A549 (cell line): ENCODE data around the gene GSG1L. TPM values are rescaled to one million over a fixed set of nuclear protein-coding genes. Genes with fewer than 3 reads are reported as not detected.

Experiments used
- ATAC-seq, 2 experiments: fragments of 200-7000 bp in 1 of 2; fragments of >200 bp in 1 of 2; cut with Nextera tagmentation in 1 of 2; cut with Tn5 transposase in 1 of 2; 3 replicates each; pipeline versions ENCODE4 v1.8.0 to v1.9.1; 2018 to 2020; ENCODE audit warnings: mild to moderate bottlenecking in 1 of 2, moderate library complexity in 1 of 2
- CTCF ChIA-PET: fragments of 300-600 bp; sonication (Branson Sonifier 250); formaldehyde crosslinking; extraction: SDS; loops from one replicate; lab custom pipeline; 2021; ENCODE audit warnings: antibody characterized with exemption, inconsistent platforms; lab: Yijun Ruan, JAX
- POLR2A ChIA-PET: fragments of 350-600 bp; formaldehyde crosslinking; extraction: SDS; loops from one replicate; lab custom pipeline; 2021; ENCODE audit warnings: antibody characterized with exemption, inconsistent platforms; lab: Yijun Ruan, JAX
- DNase-seq, 2 experiments: peaks; one replicate each; pipeline versions ENCODE4 v3.0.0 to v3.0.0-alpha.2; 2011 to 2016; ENCODE audit warnings: low read depth in 1 of 2, low spot score in 1 of 2
- FAIRE-seq: peaks from 2 replicates; lab custom pipeline; 2011; peaks lifted over from hg19 to GRCh38; lab: Jason Lieb, UNC
- H3K27ac ChIP-seq, 2 experiments: fragments of >200 bp; sonication (Bioruptor Twin); formaldehyde crosslinking; 3 replicates each; pipeline ENCODE4 v1.5.1; 2016 to 2017
- H3K4me1 ChIP-seq: fragments of >200 bp; sonication (Bioruptor Twin); formaldehyde crosslinking; 3 replicates; pipeline ENCODE4 v1.6.1; 2016
- H3K4me2 ChIP-seq: fragments of >200 bp; sonication (Bioruptor Twin); formaldehyde crosslinking; 3 replicates; pipeline ENCODE4 v1.6.1; 2016
- H3K4me3 ChIP-seq: fragments of >200 bp; sonication (Bioruptor Twin); formaldehyde crosslinking; 3 replicates; pipeline ENCODE4 v1.5.1; 2016
- H3K9me3 ChIP-seq: fragments of >200 bp; sonication (Bioruptor Twin); formaldehyde crosslinking; 3 replicates; pipeline ENCODE4 v1.6.1; 2016
- CBX2 ChIP-seq: fragments of 200-600 bp; sonication (generic); IDR thresholded peaks from 2 replicates; pipeline ENCODE4 v1.6.1; 2016; ENCODE audit warnings: low read depth, mild to moderate bottlenecking, borderline replicate concordance
- CEBPB ChIP-seq, 2 experiments: fragments of >200 bp in 1 of 2; sonication (Bioruptor Twin) in 1 of 2; formaldehyde crosslinking in 1 of 2; IDR thresholded peaks; 2 replicates each; pipeline ENCODE4 v1.6.1; 2012 to 2016
- EP300 ChIP-seq, 2 experiments: fragments of >200 bp; sonication (Bioruptor Twin); formaldehyde crosslinking; IDR thresholded peaks; 2 replicates in 1 of 2; 3 replicates in 1 of 2; pipeline ENCODE4 v1.6.1; 2016 to 2017
- HOXA7 ChIP-seq: fragments of 250-450 bp; sonication (Bioruptor Pico); IDR thresholded peaks from 2 replicates; pipeline ENCODE4 v1.5.0; 2020; ENCODE audit warnings: mild to moderate bottlenecking, moderate library complexity
- JUN ChIP-seq, 2 experiments: fragments of >200 bp; sonication (Bioruptor Twin); formaldehyde crosslinking; IDR thresholded peaks; 2 replicates in 1 of 2; 3 replicates in 1 of 2; pipeline ENCODE4 v1.6.1; 2016 to 2017
- JUNB ChIP-seq: fragments of >200 bp; sonication (Bioruptor Twin); formaldehyde crosslinking; IDR thresholded peaks from 2 replicates; pipeline ENCODE4 v1.6.1; 2016
- KDM1A ChIP-seq: fragments of 200-600 bp; sonication (generic); IDR thresholded peaks from 2 replicates; pipeline ENCODE4 v1.6.1; 2016; ENCODE audit warnings: low read depth, mild to moderate bottlenecking
- MAZ ChIP-seq: fragments of 150-350 bp; IDR thresholded peaks from 2 replicates; pipeline ENCODE4 v1.6.1; 2014; ENCODE audit warnings: antibody characterized with exemption, low read depth, low read length, borderline replicate concordance
- NFE2L2 ChIP-seq: fragments of 150-350 bp; conservative IDR thresholded peaks from 2 replicates; pipeline ENCODE4 v1.6.1; 2014; ENCODE audit warnings: low read length
- NR3C1 ChIP-seq: fragments of >200 bp; sonication (Bioruptor Twin); formaldehyde crosslinking; IDR thresholded peaks from 3 replicates; pipeline ENCODE4 v1.6.1; 2017
- PHF8 ChIP-seq: fragments of 200-600 bp; sonication (generic); IDR thresholded peaks from 2 replicates; pipeline ENCODE4 v1.6.1; 2016; ENCODE audit warnings: low read depth, mild to moderate bottlenecking, antibody characterized with exemption, moderate library complexity, borderline replicate concordance
- RCOR1 ChIP-seq: fragments of 150-350 bp; IDR thresholded peaks from 2 replicates; pipeline ENCODE4 v1.6.1; 2014; ENCODE audit warnings: antibody characterized with exemption, low read length, low read depth
- SREBF2 ChIP-seq: fragments of 450-650 bp; IDR thresholded peaks from 2 replicates; pipeline ENCODE4 v1.6.1; 2014; ENCODE audit warnings: mild to moderate bottlenecking, moderate library complexity
- ZC3H11A ChIP-seq: fragments of 450-650 bp; IDR thresholded peaks from 2 replicates; pipeline ENCODE4 v1.6.1; 2014; ENCODE audit warnings: antibody characterized with exemption, mild to moderate bottlenecking
- ZFP36 ChIP-seq: fragments of 450-650 bp; IDR thresholded peaks from 2 replicates; pipeline ENCODE4 v1.6.1; 2014; ENCODE audit warnings: borderline replicate concordance; ENCODE audit not compliant: partially characterized antibody
- WGBS: methylation state at CpG from one replicate; pipeline ENCODE4 v1.1.6; 2017; ENCODE audit errors: missing lambda C conversion rate; 5-methylcytosine and 5-hydroxymethylcytosine counted together
- polyA plus RNA-seq, 4 experiments: library from polyadenylated mRNA; depleted of rRNA in 3 of 4; stranded (reverse); fragments of >200 nt; fragmentation: RNase III in 1 of 4; extraction: RNeasy Plus Mini Kit Qiagen cat#74134 plus additional on column Dnase treatment in 1 of 4; gene quantifications; 2 replicates in 3 of 4; 3 replicates in 1 of 4; pipeline ENCODE4 v1.2.3, GENCODE V29; 2011 to 2017
- TF ChIP-seq, protein P1 (sequence below): fragments of 450-650 bp; IDR thresholded peaks from 2 replicates; pipeline ENCODE4 v1.6.1; 2014; ENCODE audit warnings: antibody characterized with exemption
- TF ChIP-seq, protein P2 (sequence below): fragments of 250-450 bp; sonication (Bioruptor Pico); IDR thresholded peaks from 2 replicates; pipeline ENCODE4 v1.5.0; 2021; ENCODE audit warnings: mild to moderate bottlenecking, moderate library complexity, borderline replicate concordance
- TF ChIP-seq, protein P3 (sequence below): fragments of 200-600 bp; sonication (generic); IDR thresholded peaks from 2 replicates; pipeline ENCODE4 v1.6.1; 2016; ENCODE audit warnings: antibody characterized with exemption, mild to moderate bottlenecking, moderate library complexity
- TF ChIP-seq, protein P4 (sequence below): fragments of 150-350 bp; IDR thresholded peaks from 2 replicates; pipeline ENCODE4 v1.6.1; 2014; ENCODE audit warnings: low read depth, mild to moderate bottlenecking, low read length
- TF ChIP-seq, protein P5 (sequence below): IDR thresholded peaks from 2 replicates; pipeline ENCODE4 v1.6.1; 2012; ENCODE audit warnings: low read depth, borderline replicate concordance
- TF ChIP-seq, protein P6 (sequence below): fragments of >200 bp; sonication (Bioruptor Twin); formaldehyde crosslinking; IDR thresholded peaks from 2 replicates; pipeline ENCODE4 v1.6.1; 2016

The GSG1L gene
- polyA plus RNA-seq, 2 of the 4 experiments (the other 2 are of a cell fraction), result not detected

DNA sequence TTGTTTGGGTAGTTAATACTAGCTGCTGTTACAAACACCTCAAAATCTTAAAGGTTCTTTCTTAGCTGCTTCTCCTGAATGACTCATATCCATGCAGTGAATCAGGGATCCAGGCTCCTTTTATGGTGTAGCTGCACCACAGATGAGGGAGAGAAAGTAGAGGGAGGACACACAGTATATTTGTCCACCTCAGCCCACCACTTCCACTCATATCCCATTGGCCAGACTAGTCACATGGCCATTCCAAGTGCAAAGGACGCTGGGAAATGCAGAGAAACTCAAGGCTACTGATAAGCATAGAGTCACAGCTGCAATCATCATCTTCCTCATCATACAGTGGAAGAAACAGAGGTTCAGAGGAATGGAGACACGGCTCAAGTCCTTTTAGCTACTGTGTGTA lies 63.8 kb downstream of the GSG1L start:
- DNase-seq, result no peak
- ChIA-PET POLR2A (no interaction called here), CTCF (interaction anchor here (0.8 to 1.5 kb wide), 2 partner anchors 11 to 71 kb away, joined by 4 to 5 read pairs; no protein-coding TSS in a partner anchor)
- Histone ChIP-seq H3K27ac (no peak overlapping the region), H3K4me1 (no peaks in the 10 kb centered on the region), H3K4me3 (no peak overlapping the region), H3K9me3 (no peaks in the 10 kb centered on the region), H3K4me2 (no peak overlapping the region)
- TF ChIP-seq, protein P1, sequence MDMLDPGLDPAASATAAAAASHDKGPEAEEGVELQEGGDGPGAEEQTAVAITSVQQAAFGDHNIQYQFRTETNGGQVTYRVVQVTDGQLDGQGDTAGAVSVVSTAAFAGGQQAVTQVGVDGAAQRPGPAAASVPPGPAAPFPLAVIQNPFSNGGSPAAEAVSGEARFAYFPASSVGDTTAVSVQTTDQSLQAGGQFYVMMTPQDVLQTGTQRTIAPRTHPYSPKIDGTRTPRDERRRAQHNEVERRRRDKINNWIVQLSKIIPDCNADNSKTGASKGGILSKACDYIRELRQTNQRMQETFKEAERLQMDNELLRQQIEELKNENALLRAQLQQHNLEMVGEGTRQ, result 0 out of 2 replicates have a peak, but pooled peaks have one; percentile 8
- TF ChIP-seq, protein P2, sequence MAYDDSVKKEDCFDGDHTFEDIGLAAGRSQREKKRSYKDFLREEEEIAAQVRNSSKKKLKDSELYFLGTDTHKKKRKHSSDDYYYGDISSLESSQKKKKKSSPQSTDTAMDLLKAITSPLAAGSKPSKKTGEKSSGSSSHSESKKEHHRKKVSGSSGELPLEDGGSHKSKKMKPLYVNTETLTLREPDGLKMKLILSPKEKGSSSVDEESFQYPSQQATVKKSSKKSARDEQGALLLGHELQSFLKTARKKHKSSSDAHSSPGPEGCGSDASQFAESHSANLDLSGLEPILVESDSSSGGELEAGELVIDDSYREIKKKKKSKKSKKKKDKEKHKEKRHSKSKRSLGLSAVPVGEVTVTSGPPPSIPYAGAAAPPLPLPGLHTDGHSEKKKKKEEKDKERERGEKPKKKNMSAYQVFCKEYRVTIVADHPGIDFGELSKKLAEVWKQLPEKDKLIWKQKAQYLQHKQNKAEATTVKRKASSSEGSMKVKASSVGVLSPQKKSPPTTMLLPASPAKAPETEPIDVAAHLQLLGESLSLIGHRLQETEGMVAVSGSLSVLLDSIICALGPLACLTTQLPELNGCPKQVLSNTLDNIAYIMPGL (CRISPR knock-in tag), result no peak
- 12% methylated on average over 2 of the region's 2 CpGs for WGBS
- no peak for FAIRE-seq
- ATAC-seq, result no peak; a peak in 1 of 6 replicates

DNA sequence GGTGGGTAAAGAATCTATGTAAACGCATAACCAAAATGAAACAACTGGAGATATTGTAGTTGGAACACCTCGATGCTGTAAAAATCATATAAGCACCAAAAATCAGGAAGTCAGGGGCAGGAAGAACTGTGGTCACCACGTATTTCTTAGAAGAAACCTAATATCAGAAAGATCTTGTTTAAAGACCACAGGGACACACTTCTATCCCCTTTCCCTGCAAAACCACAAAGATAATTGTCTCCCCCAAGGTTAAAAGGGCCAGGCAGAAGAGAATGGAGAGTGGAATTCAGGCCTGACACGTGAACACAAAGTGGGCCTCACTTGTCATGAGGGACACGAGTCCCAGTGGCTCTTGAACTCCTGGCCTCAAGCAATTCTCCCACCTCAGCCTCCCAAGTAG lies 68.1 kb downstream of the GSG1L start:
- FAIRE-seq, result no peak
- POLR2A ChIA-PET, result no interaction called here
- TF ChIP-seq CBX2, result no peak
- no peak for TF ChIP-seq NR3C1
- no peak for TF ChIP-seq NFE2L2
- TF ChIP-seq, protein P3, sequence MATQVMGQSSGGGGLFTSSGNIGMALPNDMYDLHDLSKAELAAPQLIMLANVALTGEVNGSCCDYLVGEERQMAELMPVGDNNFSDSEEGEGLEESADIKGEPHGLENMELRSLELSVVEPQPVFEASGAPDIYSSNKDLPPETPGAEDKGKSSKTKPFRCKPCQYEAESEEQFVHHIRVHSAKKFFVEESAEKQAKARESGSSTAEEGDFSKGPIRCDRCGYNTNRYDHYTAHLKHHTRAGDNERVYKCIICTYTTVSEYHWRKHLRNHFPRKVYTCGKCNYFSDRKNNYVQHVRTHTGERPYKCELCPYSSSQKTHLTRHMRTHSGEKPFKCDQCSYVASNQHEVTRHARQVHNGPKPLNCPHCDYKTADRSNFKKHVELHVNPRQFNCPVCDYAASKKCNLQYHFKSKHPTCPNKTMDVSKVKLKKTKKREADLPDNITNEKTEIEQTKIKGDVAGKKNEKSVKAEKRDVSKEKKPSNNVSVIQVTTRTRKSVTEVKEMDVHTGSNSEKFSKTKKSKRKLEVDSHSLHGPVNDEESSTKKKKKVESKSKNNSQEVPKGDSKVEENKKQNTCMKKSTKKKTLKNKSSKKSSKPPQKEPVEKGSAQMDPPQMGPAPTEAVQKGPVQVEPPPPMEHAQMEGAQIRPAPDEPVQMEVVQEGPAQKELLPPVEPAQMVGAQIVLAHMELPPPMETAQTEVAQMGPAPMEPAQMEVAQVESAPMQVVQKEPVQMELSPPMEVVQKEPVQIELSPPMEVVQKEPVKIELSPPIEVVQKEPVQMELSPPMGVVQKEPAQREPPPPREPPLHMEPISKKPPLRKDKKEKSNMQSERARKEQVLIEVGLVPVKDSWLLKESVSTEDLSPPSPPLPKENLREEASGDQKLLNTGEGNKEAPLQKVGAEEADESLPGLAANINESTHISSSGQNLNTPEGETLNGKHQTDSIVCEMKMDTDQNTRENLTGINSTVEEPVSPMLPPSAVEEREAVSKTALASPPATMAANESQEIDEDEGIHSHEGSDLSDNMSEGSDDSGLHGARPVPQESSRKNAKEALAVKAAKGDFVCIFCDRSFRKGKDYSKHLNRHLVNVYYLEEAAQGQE, result no peak
- TF ChIP-seq JUNB, result no peak
- no peak for TF ChIP-seq JUN (IDR thresholded peaks at IDR 0.05)
- TF ChIP-seq, protein P4, sequence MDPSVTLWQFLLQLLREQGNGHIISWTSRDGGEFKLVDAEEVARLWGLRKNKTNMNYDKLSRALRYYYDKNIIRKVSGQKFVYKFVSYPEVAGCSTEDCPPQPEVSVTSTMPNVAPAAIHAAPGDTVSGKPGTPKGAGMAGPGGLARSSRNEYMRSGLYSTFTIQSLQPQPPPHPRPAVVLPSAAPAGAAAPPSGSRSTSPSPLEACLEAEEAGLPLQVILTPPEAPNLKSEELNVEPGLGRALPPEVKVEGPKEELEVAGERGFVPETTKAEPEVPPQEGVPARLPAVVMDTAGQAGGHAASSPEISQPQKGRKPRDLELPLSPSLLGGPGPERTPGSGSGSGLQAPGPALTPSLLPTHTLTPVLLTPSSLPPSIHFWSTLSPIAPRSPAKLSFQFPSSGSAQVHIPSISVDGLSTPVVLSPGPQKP, result no peak
- no peak for TF ChIP-seq MAZ
- no peak for TF ChIP-seq PHF8
- TF ChIP-seq, protein P5, sequence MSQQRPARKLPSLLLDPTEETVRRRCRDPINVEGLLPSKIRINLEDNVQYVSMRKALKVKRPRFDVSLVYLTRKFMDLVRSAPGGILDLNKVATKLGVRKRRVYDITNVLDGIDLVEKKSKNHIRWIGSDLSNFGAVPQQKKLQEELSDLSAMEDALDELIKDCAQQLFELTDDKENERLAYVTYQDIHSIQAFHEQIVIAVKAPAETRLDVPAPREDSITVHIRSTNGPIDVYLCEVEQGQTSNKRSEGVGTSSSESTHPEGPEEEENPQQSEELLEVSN, result no peak
- no peak for TF ChIP-seq HOXA7 (CRISPR knock-in tag)
- TF ChIP-seq, protein P6, sequence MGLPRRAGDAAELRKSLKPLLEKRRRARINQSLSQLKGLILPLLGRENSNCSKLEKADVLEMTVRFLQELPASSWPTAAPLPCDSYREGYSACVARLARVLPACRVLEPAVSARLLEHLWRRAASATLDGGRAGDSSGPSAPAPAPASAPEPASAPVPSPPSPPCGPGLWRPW, result no peak
- TF ChIP-seq RCOR1, result no peak
- TF ChIP-seq KDM1A, result no peak
- no peak for TF ChIP-seq SREBF2
- TF ChIP-seq ZC3H11A, result no peak
- no peak for TF ChIP-seq EP300 (IDR thresholded peaks at IDR 0.05)
- no peak for TF ChIP-seq ZFP36
- no peak for TF ChIP-seq CEBPB (IDR thresholded peaks at IDR 0.05)
- TF ChIP-seq, all 56 proteins: peak for 0

More for the DNA sequence above, 68.1 kb downstream of the GSG1L start:
- H3K4me3 ChIP-seq, result no peak overlapping the region
- WGBS, result 26% methylated on average over 5 of the region's 5 CpGs
- no peak overlapping the region for H3K4me2 ChIP-seq
- CTCF ChIA-PET, result no interaction called here
- no peak overlapping the region for H3K27ac ChIP-seq
- no peaks in the 10 kb centered on the region for H3K4me1 ChIP-seq
- no peak for ATAC-seq
- H3K9me3 ChIP-seq, result no peaks in the 10 kb centered on the region
- no peak for DNase-seq
